B cell (primary cell): Measurements from ENCODE around the gene TEDC1. TPM values are rescaled to one million over a fixed set of nuclear protein-coding genes. Genes with fewer than 3 reads are reported as not detected.

Experiments used
- ATAC-seq: fragments of 200-7000 bp; cut with Tn5 transposase; one replicate; pipeline ENCODE4 v1.10.0; 2021; ENCODE audit warnings: low read depth, mild to moderate bottlenecking, moderate number of reproducible peaks, moderate library complexity
- CTCF ChIA-PET: fragments of 350-600 bp; sonication (Branson Sonifier 250); formaldehyde crosslinking; loops from one replicate; lab custom pipeline; 2021; ENCODE audit warnings: antibody characterized with exemption, inconsistent platforms; lab: Charles Lee
- POLR2A ChIA-PET: fragments of 350-600 bp; sonication (Branson Sonifier 250); formaldehyde crosslinking; loops from one replicate; lab custom pipeline; 2021; ENCODE audit warnings: antibody characterized with exemption; lab: Charles Lee
- DNase-seq: peaks from one replicate; pipeline ENCODE4 v3.0.0; 2013
- H2AFZ ChIP-seq: 2 replicates; pipeline ENCODE4 v1.6.1; 2012; ENCODE audit warnings: mild to moderate bottlenecking, low read depth, low read length; ENCODE audit not compliant: insufficient read depth, poor library complexity, severe bottlenecking
- H3K27ac ChIP-seq, 2 donors: 1 replicate in 1 of 2; 2 replicates in 1 of 2; pipeline ENCODE4 v1.5.1; 2012 to 2013; ENCODE audit warnings: low read length in 2 of 2, mild to moderate bottlenecking in 2 of 2, moderate library complexity in 1 of 2
- H3K27me3 ChIP-seq, 4 experiments: fragments of 200-600 bp in 1 of 4; sonication (generic) in 1 of 4; replicated peaks in 1 of 4; 1 replicate in 2 of 4; 2 replicates in 2 of 4; pipeline versions ENCODE4 v1.6.1 to v1.7.0; 2013 to 2016; ENCODE audit warnings: low read length in 3 of 4, mild to moderate bottlenecking in 2 of 4, mixed read lengths in 1 of 4, moderate library complexity in 1 of 4; ENCODE audit not compliant: insufficient read depth in 4 of 4, control insufficient read depth in 3 of 4; ENCODE audit errors: control extremely low read depth in 1 of 4
- H3K36me3 ChIP-seq, 2 experiments: replicated peaks in 1 of 2; 1 replicate in 1 of 2; 2 replicates in 1 of 2; pipeline versions ENCODE4 v1.6.1 to v1.7.1; 2013; ENCODE audit warnings: low read length in 1 of 2; ENCODE audit not compliant: insufficient read depth in 2 of 2, control insufficient read depth in 1 of 2; ENCODE audit errors: control extremely low read depth in 1 of 2, extremely low read depth in 1 of 2
- H3K4me1 ChIP-seq, 2 donors: fragments of 200-600 bp in 1 of 2; sonication (generic) in 1 of 2; 1 replicate in 1 of 2; 2 replicates in 1 of 2; pipeline versions ENCODE4 v1.5.1 to v1.6.1; 2013 to 2017; ENCODE audit warnings: low read length in 2 of 2; ENCODE audit not compliant: control insufficient read depth in 2 of 2, insufficient read depth in 2 of 2
- H3K4me2 ChIP-seq: replicated peaks from 2 replicates; pipeline ENCODE3; 2012; ENCODE audit warnings: mild to moderate bottlenecking, low read depth, low read length; ENCODE audit not compliant: poor library complexity, severe bottlenecking
- H3K4me3 ChIP-seq, 5 experiments: fragments of 200-600 bp in 1 of 5; sonication (generic) in 1 of 5; 1 replicate in 3 of 5; 2 replicates in 2 of 5; pipeline versions ENCODE4 v1.5.1 to v1.7.0; 2011 to 2016; ENCODE audit warnings: low read length in 4 of 5, mild to moderate bottlenecking in 4 of 5, low read depth in 2 of 5, control low read depth in 1 of 5, moderate library complexity in 1 of 5; ENCODE audit not compliant: insufficient read depth in 1 of 5; ENCODE audit errors: control extremely low read depth in 1 of 5, extremely low read depth in 1 of 5
- H3K79me2 ChIP-seq: fragments of 200-600 bp; sonication (generic); one replicate; pipeline ENCODE4 v1.6.0; 2016; ENCODE audit warnings: low read length; ENCODE audit not compliant: control insufficient read depth, insufficient read depth
- H3K9ac ChIP-seq: fragments of 200-600 bp; sonication (generic); 2 replicates; pipeline ENCODE4 v1.6.1; 2017; ENCODE audit warnings: mild to moderate bottlenecking, low read length, moderate library complexity
- H3K9me3 ChIP-seq, 3 donors: one replicate each; pipeline versions ENCODE4 v1.6.1 to v1.7.1; 2013; ENCODE audit warnings: low read length in 2 of 3; ENCODE audit not compliant: control insufficient read depth in 2 of 3, insufficient read depth in 1 of 3; ENCODE audit errors: control extremely low read depth in 1 of 3
- H4K20me1 ChIP-seq: 2 replicates; pipeline ENCODE4 v1.6.0; 2012; ENCODE audit warnings: mild to moderate bottlenecking, low read length; ENCODE audit not compliant: insufficient read depth, control insufficient read depth, poor library complexity, severe bottlenecking
- H3K27ac Mint-ChIP-seq: one replicate; pipeline ENCODE4 v1.8.0; 2021; ENCODE audit warnings: mixed read lengths
- H3K27me3 Mint-ChIP-seq: one replicate; pipeline ENCODE4 v1.8.0; 2021; ENCODE audit warnings: mixed read lengths
- H3K4me1 Mint-ChIP-seq: one replicate; pipeline ENCODE4 v1.8.0; 2021; ENCODE audit warnings: mixed read lengths
- H3K4me3 Mint-ChIP-seq: one replicate; pipeline ENCODE4 v1.8.0; 2021; ENCODE audit warnings: mixed read lengths
- H3K9me3 Mint-ChIP-seq: one replicate; pipeline ENCODE4 v1.8.0; 2022; ENCODE audit warnings: mixed read lengths; ENCODE audit not compliant: insufficient read depth
- CTCF ChIP-seq: fragments of 200-600 bp; IDR thresholded peaks from one replicate; pipeline ENCODE4 v1.8.0; 2022; ENCODE audit warnings: antibody characterized with exemption, mild to moderate bottlenecking
- EZH2 ChIP-seq: IDR thresholded peaks from 2 replicates; pipeline ENCODE4 v1.6.1; 2012; ENCODE audit warnings: borderline replicate concordance, low read depth, mild to moderate bottlenecking, moderate library complexity, low read length; ENCODE audit not compliant: insufficient read depth, poor library complexity, severe bottlenecking
- WGBS: methylation state at CpG from one replicate; pipeline ENCODE4 v1.1.5; 2013; ENCODE audit warnings: missing lambda C conversion rate; ENCODE audit not compliant: insufficient coverage; 5-methylcytosine and 5-hydroxymethylcytosine counted together
- intact Hi-C: fragments of 100-400 bp; cut with micrococcal nuclease; formaldehyde crosslinking; loops from one replicate; pipeline ENCODE4 v1.10.0; 2022
- polyA plus RNA-seq: library from polyadenylated mRNA; depleted of rRNA; stranded (reverse); fragments of >200 nt; gene quantifications from 2 replicates; pipeline ENCODE4 v1.2.3, GENCODE V29; 2012
- total RNA-seq, 2 donors: library from RNA; stranded (reverse); fragments of 120-200 nt in 1 of 2; gene quantifications; 1 replicate in 1 of 2; 2 replicates in 1 of 2; pipeline versions ENCODE4 v1.2.3 to v1.2.4, GENCODE V29; 2013 to 2022

TEDC1 gene
- total and polyA plus RNA-seq, 2 donors (not counting 1 experiment from before 2014, with no cell fraction given), result 19.7 to 22.2 TPM

DNA sequence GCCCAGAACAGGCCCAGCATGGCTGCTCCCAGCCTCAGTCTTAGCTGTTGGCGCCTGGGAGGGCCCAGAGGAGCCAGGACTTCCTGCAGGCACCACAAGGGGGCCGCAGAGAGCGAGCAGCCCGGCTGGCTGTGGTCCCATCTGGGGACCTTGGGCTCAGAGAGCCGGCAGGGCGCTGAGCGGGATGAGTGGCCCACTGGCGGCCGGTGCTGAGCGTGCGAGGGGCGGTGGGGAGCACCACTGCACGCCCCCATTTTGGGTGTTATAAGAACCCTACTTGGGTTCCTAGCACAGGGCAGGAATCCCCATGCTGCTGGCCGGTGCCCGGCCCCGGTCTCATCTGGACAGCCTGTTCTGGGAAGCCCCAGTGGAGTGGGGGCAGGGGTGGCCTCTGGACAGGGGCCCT lies 42.3 kb upstream of the TEDC1 start:
- H3K36me3 ChIP-seq, result peaks cover 0 to 26% of the 10 kb centered on the region in 2 experiments
- WGBS, result 66% methylated on average over 16 of the region's 16 CpGs

More for the DNA sequence above, 42.3 kb upstream of the TEDC1 start:
- H3K79me2 ChIP-seq, result peaks cover 41% of the 10 kb centered on the region
- ATAC-seq (peak; percentile 95), DNase-seq (peak; percentile 77)
- H3K4me1 Mint-ChIP-seq, result no peaks in the 10 kb centered on the region
- no peak overlapping the region for H3K4me3 ChIP-seq
- ChIA-PET CTCF (interaction anchor here (0.7 to 1.9 kb wide), 8 partner anchors 25 to 84 kb away, joined by 3 to 28 read pairs (median 4); no protein-coding TSS in a partner anchor), POLR2A (interaction anchor here (1.0 kb wide), 1 partner anchor 29 kb away, joined by 3 read pairs; no protein-coding TSS in a partner anchor)
- TF ChIP-seq EZH2, result no peak
- TF ChIP-seq CTCF, result peak; percentile 86
- no peak overlapping the region for H3K27ac Mint-ChIP-seq
- no peak overlapping the region for H3K4me3 Mint-ChIP-seq
- intact Hi-C loops, result loop anchor here (1.0 to 2.0 kb wide), 3 partner anchors 43 to 80 kb away; partner anchors contain the start of gene TEDC1
- no peak overlapping the region for H3K4me2 ChIP-seq
- H2AFZ ChIP-seq, result no peak overlapping the region
- H3K27ac ChIP-seq, result no peak overlapping the region
- no peaks in the 10 kb centered on the region for H3K27me3 ChIP-seq
- H3K9me3 ChIP-seq, result no peaks in the 10 kb centered on the region
- peaks cover 41% of the 10 kb centered on the region for H4K20me1 ChIP-seq
- no peak overlapping the region for H3K9ac ChIP-seq
- H3K27me3 Mint-ChIP-seq, result no peaks in the 10 kb centered on the region
- H3K9me3 Mint-ChIP-seq, result no peaks in the 10 kb centered on the region
- H3K4me1 ChIP-seq, result no peaks in the 10 kb centered on the region
